SK-N-SH treated with all-trans-retinoic acid at 6 μM for 48 hours (cell line): Measurements from ENCODE around the gene BIN1.

Source experiments
- ARNTL ChIP-seq: fragments of 450-650 bp; formaldehyde crosslinking; IDR thresholded peaks from 2 replicates; pipeline ENCODE4 v1.5.0; 2020; ENCODE audit warnings: low read depth, mild to moderate bottlenecking, moderate library complexity, borderline replicate concordance
- BACH2 ChIP-seq: fragments of 250-450 bp; sonication (Bioruptor Pico); IDR thresholded peaks from 2 replicates; pipeline ENCODE4 v1.9.0; 2021; ENCODE audit warnings: mild to moderate bottlenecking, borderline replicate concordance
- GLIS3 ChIP-seq: fragments of 250-450 bp; sonication (Bioruptor Pico); IDR thresholded peaks from 2 replicates; pipeline ENCODE4 v1.5.0; 2020; ENCODE audit warnings: mild to moderate bottlenecking, moderate library complexity
- RARB ChIP-seq: fragments of 250-450 bp; sonication (Bioruptor Pico); IDR thresholded peaks from 2 replicates; pipeline ENCODE4 v1.8.0; 2021; ENCODE audit warnings: mild to moderate bottlenecking, moderate library complexity
- TCF4 ChIP-seq: fragments of 250-450 bp; sonication (Bioruptor Pico); IDR thresholded peaks from 2 replicates; pipeline ENCODE4 v1.8.0; 2021; ENCODE audit warnings: mild to moderate bottlenecking, moderate library complexity, borderline replicate concordance
- TOX ChIP-seq: fragments of 250-450 bp; sonication (Bioruptor Pico); IDR thresholded peaks from 2 replicates; pipeline ENCODE4 v1.8.0; 2021; ENCODE audit warnings: mild to moderate bottlenecking, moderate library complexity, borderline replicate concordance
- ZFP3 ChIP-seq: fragments of 250-450 bp; sonication (Bioruptor Pico); IDR thresholded peaks from 2 replicates; pipeline ENCODE4 v1.5.0; 2020; ENCODE audit warnings: mild to moderate bottlenecking, moderate library complexity
- ZFP30 ChIP-seq: fragments of 450-650 bp; formaldehyde crosslinking; IDR thresholded peaks from 2 replicates; pipeline ENCODE4 v1.5.0; 2022; ENCODE audit warnings: mild to moderate bottlenecking, moderate library complexity
- ZNF565 ChIP-seq: fragments of 450-650 bp; formaldehyde crosslinking; conservative IDR thresholded peaks from 2 replicates; pipeline ENCODE4 v1.5.0; 2020; ENCODE audit warnings: low read depth, mild to moderate bottlenecking, moderate library complexity
- ZNF70 ChIP-seq: fragments of 450-650 bp; formaldehyde crosslinking; IDR thresholded peaks from 2 replicates; pipeline ENCODE4 v1.5.0; 2020; ENCODE audit warnings: mild to moderate bottlenecking, moderate library complexity
- TF ChIP-seq, protein P1 (sequence below): fragments of 250-450 bp; sonication (Bioruptor Pico); IDR thresholded peaks from 2 replicates; pipeline ENCODE4 v1.8.0; 2021; ENCODE audit warnings: low read depth, mild to moderate bottlenecking, moderate library complexity, borderline replicate concordance
- TF ChIP-seq, protein P2 (sequence below): fragments of 250-450 bp; sonication (Bioruptor Pico); IDR thresholded peaks from 2 replicates; pipeline ENCODE4 v1.5.0; 2020; ENCODE audit warnings: mild to moderate bottlenecking, moderate library complexity
- TF ChIP-seq, protein P3 (sequence below): fragments of 250-450 bp; sonication (Bioruptor Pico); IDR thresholded peaks from 2 replicates; pipeline ENCODE4 v1.8.0; 2020; ENCODE audit warnings: mild to moderate bottlenecking, moderate library complexity, borderline replicate concordance
- TF ChIP-seq, protein P4 (sequence below): fragments of 250-450 bp; sonication (Bioruptor Pico); IDR thresholded peaks from 2 replicates; pipeline ENCODE4 v1.5.1; 2020; ENCODE audit warnings: low read depth, mild to moderate bottlenecking, moderate library complexity

DNA sequence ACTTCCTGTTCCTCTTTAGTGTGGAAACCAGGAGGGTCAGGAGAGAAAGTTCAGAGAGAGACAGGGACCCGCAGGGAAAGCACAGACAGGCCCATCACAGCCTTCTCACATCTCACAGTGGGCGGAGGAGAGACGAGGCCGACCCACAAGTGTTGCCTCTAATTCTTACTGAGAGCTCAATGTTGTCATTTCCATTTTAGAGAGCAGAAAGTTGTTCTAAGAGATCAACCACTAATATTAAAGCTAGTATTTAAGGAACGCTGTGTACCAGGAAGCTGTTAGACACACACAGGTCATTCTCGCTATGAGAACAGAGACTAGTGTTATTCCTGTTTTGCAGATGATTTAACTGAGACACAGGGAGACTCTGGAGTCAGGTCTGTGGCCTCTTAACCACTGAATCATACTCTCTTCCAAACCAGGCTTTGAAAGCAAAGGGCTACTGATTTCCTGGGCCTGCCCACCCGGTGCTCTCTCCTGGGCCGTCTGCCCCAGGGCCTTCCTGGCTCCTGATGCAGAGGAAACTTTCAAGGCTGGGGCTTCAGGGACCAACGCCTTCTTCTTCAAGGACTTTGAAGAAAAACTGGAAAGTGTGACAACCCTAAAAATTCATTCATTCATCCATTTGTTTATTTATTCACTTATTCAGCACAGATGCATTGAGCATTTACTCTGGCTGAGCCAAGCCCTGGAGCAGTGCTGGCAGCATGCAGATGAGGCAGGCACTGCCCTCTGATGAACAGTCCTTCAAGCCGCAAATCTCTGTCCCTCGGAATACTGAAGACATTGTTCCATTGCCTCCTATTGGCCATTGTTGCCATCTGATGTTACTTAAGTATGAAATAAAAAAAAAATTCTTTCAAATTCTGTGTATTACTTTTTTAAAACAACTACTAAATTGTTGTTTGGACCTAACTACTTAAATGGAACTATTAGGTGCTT is 37.2 kb upstream of the BIN1 start:
- no peak for TF ChIP-seq ARNTL (CRISPR knock-in tag)
- TF ChIP-seq ZFP3, result no peak
- TF ChIP-seq BACH2 (CRISPR knock-in tag), result no peak
- TF ChIP-seq, protein P1, sequence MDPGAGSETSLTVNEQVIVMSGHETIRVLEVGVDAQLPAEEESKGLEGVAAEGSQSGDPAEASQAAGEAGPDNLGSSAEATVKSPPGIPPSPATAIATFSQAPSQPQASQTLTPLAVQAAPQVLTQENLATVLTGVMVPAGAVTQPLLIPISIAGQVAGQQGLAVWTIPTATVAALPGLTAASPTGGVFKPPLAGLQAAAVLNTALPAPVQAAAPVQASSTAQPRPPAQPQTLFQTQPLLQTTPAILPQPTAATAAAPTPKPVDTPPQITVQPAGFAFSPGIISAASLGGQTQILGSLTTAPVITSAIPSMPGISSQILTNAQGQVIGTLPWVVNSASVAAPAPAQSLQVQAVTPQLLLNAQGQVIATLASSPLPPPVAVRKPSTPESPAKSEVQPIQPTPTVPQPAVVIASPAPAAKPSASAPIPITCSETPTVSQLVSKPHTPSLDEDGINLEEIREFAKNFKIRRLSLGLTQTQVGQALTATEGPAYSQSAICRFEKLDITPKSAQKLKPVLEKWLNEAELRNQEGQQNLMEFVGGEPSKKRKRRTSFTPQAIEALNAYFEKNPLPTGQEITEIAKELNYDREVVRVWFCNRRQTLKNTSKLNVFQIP, result no peak
- no peak for TF ChIP-seq TCF4 (CRISPR knock-in tag)
- TF ChIP-seq RARB (CRISPR knock-in tag), result no peak
- TF ChIP-seq, protein P2, sequence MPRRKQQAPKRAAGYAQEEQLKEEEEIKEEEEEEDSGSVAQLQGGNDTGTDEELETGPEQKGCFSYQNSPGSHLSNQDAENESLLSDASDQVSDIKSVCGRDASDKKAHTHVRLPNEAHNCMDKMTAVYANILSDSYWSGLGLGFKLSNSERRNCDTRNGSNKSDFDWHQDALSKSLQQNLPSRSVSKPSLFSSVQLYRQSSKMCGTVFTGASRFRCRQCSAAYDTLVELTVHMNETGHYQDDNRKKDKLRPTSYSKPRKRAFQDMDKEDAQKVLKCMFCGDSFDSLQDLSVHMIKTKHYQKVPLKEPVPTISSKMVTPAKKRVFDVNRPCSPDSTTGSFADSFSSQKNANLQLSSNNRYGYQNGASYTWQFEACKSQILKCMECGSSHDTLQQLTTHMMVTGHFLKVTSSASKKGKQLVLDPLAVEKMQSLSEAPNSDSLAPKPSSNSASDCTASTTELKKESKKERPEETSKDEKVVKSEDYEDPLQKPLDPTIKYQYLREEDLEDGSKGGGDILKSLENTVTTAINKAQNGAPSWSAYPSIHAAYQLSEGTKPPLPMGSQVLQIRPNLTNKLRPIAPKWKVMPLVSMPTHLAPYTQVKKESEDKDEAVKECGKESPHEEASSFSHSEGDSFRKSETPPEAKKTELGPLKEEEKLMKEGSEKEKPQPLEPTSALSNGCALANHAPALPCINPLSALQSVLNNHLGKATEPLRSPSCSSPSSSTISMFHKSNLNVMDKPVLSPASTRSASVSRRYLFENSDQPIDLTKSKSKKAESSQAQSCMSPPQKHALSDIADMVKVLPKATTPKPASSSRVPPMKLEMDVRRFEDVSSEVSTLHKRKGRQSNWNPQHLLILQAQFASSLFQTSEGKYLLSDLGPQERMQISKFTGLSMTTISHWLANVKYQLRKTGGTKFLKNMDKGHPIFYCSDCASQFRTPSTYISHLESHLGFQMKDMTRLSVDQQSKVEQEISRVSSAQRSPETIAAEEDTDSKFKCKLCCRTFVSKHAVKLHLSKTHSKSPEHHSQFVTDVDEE (CRISPR knock-in tag), result no peak
- no peak for TF ChIP-seq ZNF565 (CRISPR knock-in tag)
- TF ChIP-seq ZNF70 (CRISPR knock-in tag), result no peak
- TF ChIP-seq, protein P3, sequence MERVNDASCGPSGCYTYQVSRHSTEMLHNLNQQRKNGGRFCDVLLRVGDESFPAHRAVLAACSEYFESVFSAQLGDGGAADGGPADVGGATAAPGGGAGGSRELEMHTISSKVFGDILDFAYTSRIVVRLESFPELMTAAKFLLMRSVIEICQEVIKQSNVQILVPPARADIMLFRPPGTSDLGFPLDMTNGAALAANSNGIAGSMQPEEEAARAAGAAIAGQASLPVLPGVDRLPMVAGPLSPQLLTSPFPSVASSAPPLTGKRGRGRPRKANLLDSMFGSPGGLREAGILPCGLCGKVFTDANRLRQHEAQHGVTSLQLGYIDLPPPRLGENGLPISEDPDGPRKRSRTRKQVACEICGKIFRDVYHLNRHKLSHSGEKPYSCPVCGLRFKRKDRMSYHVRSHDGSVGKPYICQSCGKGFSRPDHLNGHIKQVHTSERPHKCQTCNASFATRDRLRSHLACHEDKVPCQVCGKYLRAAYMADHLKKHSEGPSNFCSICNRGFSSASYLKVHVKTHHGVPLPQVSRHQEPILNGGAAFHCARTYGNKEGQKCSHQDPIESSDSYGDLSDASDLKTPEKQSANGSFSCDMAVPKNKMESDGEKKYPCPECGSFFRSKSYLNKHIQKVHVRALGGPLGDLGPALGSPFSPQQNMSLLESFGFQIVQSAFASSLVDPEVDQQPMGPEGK (CRISPR knock-in tag), result no peak
- no peak for TF ChIP-seq GLIS3 (CRISPR knock-in tag)
- TF ChIP-seq TOX (CRISPR knock-in tag), result no peak
- no peak for TF ChIP-seq ZFP30 (CRISPR knock-in tag)
- TF ChIP-seq, protein P4, sequence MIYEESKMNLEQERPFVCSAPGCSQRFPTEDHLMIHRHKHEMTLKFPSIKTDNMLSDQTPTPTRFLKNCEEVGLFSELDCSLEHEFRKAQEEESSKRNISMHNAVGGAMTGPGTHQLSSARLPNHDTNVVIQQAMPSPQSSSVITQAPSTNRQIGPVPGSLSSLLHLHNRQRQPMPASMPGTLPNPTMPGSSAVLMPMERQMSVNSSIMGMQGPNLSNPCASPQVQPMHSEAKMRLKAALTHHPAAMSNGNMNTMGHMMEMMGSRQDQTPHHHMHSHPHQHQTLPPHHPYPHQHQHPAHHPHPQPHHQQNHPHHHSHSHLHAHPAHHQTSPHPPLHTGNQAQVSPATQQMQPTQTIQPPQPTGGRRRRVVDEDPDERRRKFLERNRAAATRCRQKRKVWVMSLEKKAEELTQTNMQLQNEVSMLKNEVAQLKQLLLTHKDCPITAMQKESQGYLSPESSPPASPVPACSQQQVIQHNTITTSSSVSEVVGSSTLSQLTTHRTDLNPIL (CRISPR knock-in tag), result no peak
